ENCODE results near the gene MKRN2OS.

The MKRN2OS gene

GRCh38 chr3:12512534-12513118 lies 32.7 kb downstream of the MKRN2OS start:
- Histone ChIP-seq H3K4me3 (replicated peaks; ENCODE audit: insufficient read depth, low read length) (no peak overlapping the region), H3K27me3 (ENCODE audit: insufficient read depth, poor library complexity, severe bottlenecking) (no peaks in the 10 kb centered on the region), H3K27ac (replicated peaks) (no peak overlapping the region)
- TF ChIP-seq, protein P1, sequence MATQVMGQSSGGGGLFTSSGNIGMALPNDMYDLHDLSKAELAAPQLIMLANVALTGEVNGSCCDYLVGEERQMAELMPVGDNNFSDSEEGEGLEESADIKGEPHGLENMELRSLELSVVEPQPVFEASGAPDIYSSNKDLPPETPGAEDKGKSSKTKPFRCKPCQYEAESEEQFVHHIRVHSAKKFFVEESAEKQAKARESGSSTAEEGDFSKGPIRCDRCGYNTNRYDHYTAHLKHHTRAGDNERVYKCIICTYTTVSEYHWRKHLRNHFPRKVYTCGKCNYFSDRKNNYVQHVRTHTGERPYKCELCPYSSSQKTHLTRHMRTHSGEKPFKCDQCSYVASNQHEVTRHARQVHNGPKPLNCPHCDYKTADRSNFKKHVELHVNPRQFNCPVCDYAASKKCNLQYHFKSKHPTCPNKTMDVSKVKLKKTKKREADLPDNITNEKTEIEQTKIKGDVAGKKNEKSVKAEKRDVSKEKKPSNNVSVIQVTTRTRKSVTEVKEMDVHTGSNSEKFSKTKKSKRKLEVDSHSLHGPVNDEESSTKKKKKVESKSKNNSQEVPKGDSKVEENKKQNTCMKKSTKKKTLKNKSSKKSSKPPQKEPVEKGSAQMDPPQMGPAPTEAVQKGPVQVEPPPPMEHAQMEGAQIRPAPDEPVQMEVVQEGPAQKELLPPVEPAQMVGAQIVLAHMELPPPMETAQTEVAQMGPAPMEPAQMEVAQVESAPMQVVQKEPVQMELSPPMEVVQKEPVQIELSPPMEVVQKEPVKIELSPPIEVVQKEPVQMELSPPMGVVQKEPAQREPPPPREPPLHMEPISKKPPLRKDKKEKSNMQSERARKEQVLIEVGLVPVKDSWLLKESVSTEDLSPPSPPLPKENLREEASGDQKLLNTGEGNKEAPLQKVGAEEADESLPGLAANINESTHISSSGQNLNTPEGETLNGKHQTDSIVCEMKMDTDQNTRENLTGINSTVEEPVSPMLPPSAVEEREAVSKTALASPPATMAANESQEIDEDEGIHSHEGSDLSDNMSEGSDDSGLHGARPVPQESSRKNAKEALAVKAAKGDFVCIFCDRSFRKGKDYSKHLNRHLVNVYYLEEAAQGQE (IDR thresholded peaks at IDR 0.05; ENCODE audit: insufficient replicate concordance, low read depth) = no peak
- TF ChIP-seq POLR2AphosphoS5 (IDR thresholded peaks at IDR 0.05; ENCODE audit: low read depth) (no peak), GABPA (IDR thresholded peaks at IDR 0.05; ENCODE audit: low read depth) (no peak), SPI1 (IDR thresholded peaks at IDR 0.05; ENCODE audit: borderline replicate concordance, low read depth) (no peak)
- TF ChIP-seq, protein P2, sequence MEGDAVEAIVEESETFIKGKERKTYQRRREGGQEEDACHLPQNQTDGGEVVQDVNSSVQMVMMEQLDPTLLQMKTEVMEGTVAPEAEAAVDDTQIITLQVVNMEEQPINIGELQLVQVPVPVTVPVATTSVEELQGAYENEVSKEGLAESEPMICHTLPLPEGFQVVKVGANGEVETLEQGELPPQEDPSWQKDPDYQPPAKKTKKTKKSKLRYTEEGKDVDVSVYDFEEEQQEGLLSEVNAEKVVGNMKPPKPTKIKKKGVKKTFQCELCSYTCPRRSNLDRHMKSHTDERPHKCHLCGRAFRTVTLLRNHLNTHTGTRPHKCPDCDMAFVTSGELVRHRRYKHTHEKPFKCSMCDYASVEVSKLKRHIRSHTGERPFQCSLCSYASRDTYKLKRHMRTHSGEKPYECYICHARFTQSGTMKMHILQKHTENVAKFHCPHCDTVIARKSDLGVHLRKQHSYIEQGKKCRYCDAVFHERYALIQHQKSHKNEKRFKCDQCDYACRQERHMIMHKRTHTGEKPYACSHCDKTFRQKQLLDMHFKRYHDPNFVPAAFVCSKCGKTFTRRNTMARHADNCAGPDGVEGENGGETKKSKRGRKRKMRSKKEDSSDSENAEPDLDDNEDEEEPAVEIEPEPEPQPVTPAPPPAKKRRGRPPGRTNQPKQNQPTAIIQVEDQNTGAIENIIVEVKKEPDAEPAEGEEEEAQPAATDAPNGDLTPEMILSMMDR (IDR thresholded peaks at IDR 0.05; ENCODE audit: insufficient read depth, low read length) = no peak
- no peak for DNase-seq (ENCODE audit: low read depth in 1 of 2, low spot score in 1 of 2)

GRCh38 chr3:12509466-12509865 lies 35.8 kb downstream of the MKRN2OS start:
- H3K4me3 ChIP-seq (replicated peaks; ENCODE audit: insufficient read depth, low read length) = no peak overlapping the region
- no peaks in the 10 kb centered on the region for H3K27me3 ChIP-seq (ENCODE audit: insufficient read depth, poor library complexity, severe bottlenecking)
- TF ChIP-seq, protein P1 (IDR thresholded peaks at IDR 0.05; ENCODE audit: insufficient replicate concordance, low read depth) = no peak
- TF ChIP-seq POLR2AphosphoS5 (IDR thresholded peaks at IDR 0.05; ENCODE audit: low read depth) (no peak), SPI1 (IDR thresholded peaks at IDR 0.05; ENCODE audit: borderline replicate concordance, low read depth) (no peak), GABPA (IDR thresholded peaks at IDR 0.05; ENCODE audit: low read depth) (no peak)
- TF ChIP-seq, protein P2 (IDR thresholded peaks at IDR 0.05; ENCODE audit: insufficient read depth, low read length) = no peak
- H3K27ac ChIP-seq (replicated peaks) = no peak overlapping the region
- no peak for DNase-seq (ENCODE audit: low read depth in 1 of 2, low spot score in 1 of 2)

GRCh38 chr3:12508291-12508700 lies 37.0 kb downstream of the MKRN2OS start:
- H3K27me3 ChIP-seq (ENCODE audit: insufficient read depth, poor library complexity, severe bottlenecking) = no peaks in the 10 kb centered on the region
- TF ChIP-seq SPI1 (IDR thresholded peaks at IDR 0.05; ENCODE audit: borderline replicate concordance, low read depth) (no peak), GABPA (IDR thresholded peaks at IDR 0.05; ENCODE audit: low read depth) (no peak), POLR2AphosphoS5 (IDR thresholded peaks at IDR 0.05; ENCODE audit: low read depth) (no peak)
- TF ChIP-seq, protein P2 (IDR thresholded peaks at IDR 0.05; ENCODE audit: insufficient read depth, low read length) = no peak
- TF ChIP-seq, protein P1 (IDR thresholded peaks at IDR 0.05; ENCODE audit: insufficient replicate concordance, low read depth) = no peak
- DNase-seq (ENCODE audit: low read depth in 1 of 2, low spot score in 1 of 2) = no peak
- no peak overlapping the region for H3K4me3 ChIP-seq (replicated peaks; ENCODE audit: insufficient read depth, low read length)
- H3K27ac ChIP-seq (replicated peaks) = no peak overlapping the region
